ENCODE data around the gene IFRD2. TPM values are rescaled to one million over a fixed set of nuclear protein-coding genes. Genes with fewer than 3 reads are reported as not detected.

IFRD2 gene
- total and polyA plus RNA-seq, 2 of the 13 experiments (the other 11 are each of a cell fraction or from before 2014, with no cell fraction given): 32.8 to 96.1 TPM

GRCh38 chr3:50272911-50273688 lies 19.1 kb downstream of the IFRD2 start (continued):
- TF ChIP-seq PATZ1 (CRISPR knock-in tag; IDR thresholded peaks at IDR 0.05) (peak; percentile 91), ZNF768 (CRISPR knock-in tag; IDR thresholded peaks at IDR 0.05) (peak; percentile 63; the same call in 1 of the 2 replicates), YY1 (IDR thresholded peaks at IDR 0.05; ENCODE audit: insufficient read depth, insufficient replicate concordance, low read depth, low read length) (peak; percentile 74), KLF6 (CRISPR knock-in tag; IDR thresholded peaks at IDR 0.05) (0 out of 2 replicates have a peak, but pooled peaks have one; percentile 68), POGZ (CRISPR knock-in tag; IDR thresholded peaks at IDR 0.05) (peak; percentile 81), ZNF784 (CRISPR knock-in tag; IDR thresholded peaks at IDR 0.05; ENCODE audit: borderline replicate concordance) (no peak), ZNF335 (CRISPR knock-in tag; IDR thresholded peaks at IDR 0.05) (0 out of 2 replicates have a peak, but pooled peaks have one; percentile 41), CHD2 (IDR thresholded peaks at IDR 0.05; ENCODE audit: low read depth, low read length) (no peak), ZSCAN31 (CRISPR knock-in tag; IDR thresholded peaks at IDR 0.05; ENCODE audit: low read depth) (no peak), SETDB1 (CRISPR knock-in tag; IDR thresholded peaks at IDR 0.05; ENCODE audit: borderline replicate concordance) (no peak), BRF2 (CRISPR knock-in tag; IDR thresholded peaks at IDR 0.05) (no peak), ELF1 (CRISPR knock-in tag; IDR thresholded peaks at IDR 0.05) (0 out of 2 replicates have a peak, but pooled peaks have one; percentile 41), ZNF354B (CRISPR knock-in tag; IDR thresholded peaks at IDR 0.05) (no peak), NFAT5 (CRISPR knock-in tag; IDR thresholded peaks at IDR 0.05) (no peak), KDM3A (CRISPR knock-in tag; IDR thresholded peaks at IDR 0.05; ENCODE audit: low read depth) (peak; percentile 97), CENPX (CRISPR knock-in tag; IDR thresholded peaks at IDR 0.05) (no peak), ZNF101 (CRISPR knock-in tag; IDR thresholded peaks at IDR 0.05; ENCODE audit: borderline replicate concordance, low read depth) (no peak), BHLHE40 (IDR thresholded peaks at IDR 0.05; ENCODE audit: low read length) (0 out of 2 replicates have a peak, but pooled peaks have one; percentile 23)

Data from HepG2 (cell line).